PC-3 (cell line): Measurements from ENCODE around the gene CST6. TPM values are rescaled to one million over a fixed set of nuclear protein-coding genes. Genes with fewer than 3 reads are reported as not detected.

Experiments
- ATAC-seq: fragments of 200-7000 bp; cut with Tn5 transposase; 2 replicates; pipeline ENCODE4 v1.9.1; 2020; ENCODE audit warnings: mild to moderate bottlenecking, moderate library complexity
- BruUV-seq: library from RNA; stranded (reverse); fragments of 400-500 nt; replicated peaks from 2 replicates; lab custom pipeline; 2021; lab: Mats Ljungman, UMichigan
- CTCF ChIA-PET: fragments of 300-600 bp; sonication (Branson Sonifier 250); formaldehyde crosslinking; loops from one replicate; lab custom pipeline; 2022; ENCODE audit warnings: antibody characterized with exemption; lab: Charles Lee
- POLR2A ChIA-PET: fragments of 300-600 bp; sonication (Branson Sonifier 250); formaldehyde crosslinking; loops from one replicate; lab custom pipeline; 2022; ENCODE audit warnings: antibody characterized with exemption; ENCODE audit not compliant: unreplicated experiment; lab: Charles Lee
- DNase-seq: peaks from one replicate; pipeline ENCODE4 v3.0.0-alpha.2; 2015
- H2AFZ ChIP-seq: fragments of 300-600 bp; sonication (generic); 2 replicates; pipeline ENCODE4 v1.6.0; 2016; ENCODE audit warnings: antibody characterized with exemption, low read length
- H3F3A ChIP-seq: fragments of 300-600 bp; sonication (generic); one replicate; pipeline ENCODE4 v1.6.0; 2017; ENCODE audit warnings: antibody characterized with exemption, low read length, control low read depth, mild to moderate bottlenecking; ENCODE audit not compliant: unreplicated experiment
- H3K27ac ChIP-seq: fragments of 300-600 bp; sonication (generic); 2 replicates; pipeline ENCODE4 v1.5.1; 2016; ENCODE audit warnings: mild to moderate bottlenecking, low read length
- H3K27me3 ChIP-seq: fragments of 300-600 bp; sonication (generic); 2 replicates; pipeline ENCODE4 v1.6.1; 2016; ENCODE audit warnings: low read length, mixed read lengths
- H3K36me3 ChIP-seq: fragments of 300-600 bp; sonication (generic); 2 replicates; pipeline ENCODE4 v1.6.1; 2016; ENCODE audit warnings: low read depth, mixed run types, low read length, mixed read lengths
- H3K4me1 ChIP-seq: fragments of 300-600 bp; sonication (generic); 2 replicates; pipeline ENCODE4 v1.5.1; 2016; ENCODE audit warnings: low read length; ENCODE audit not compliant: insufficient read depth
- H3K4me2 ChIP-seq: fragments of 300-600 bp; sonication (generic); 2 replicates; pipeline ENCODE4 v1.6.0; 2016; ENCODE audit warnings: low read length
- H3K4me3 ChIP-seq: fragments of 300-600 bp; sonication (generic); 2 replicates; pipeline ENCODE4 v1.5.1; 2016; ENCODE audit warnings: mild to moderate bottlenecking, low read length, mixed read lengths
- H3K79me2 ChIP-seq: fragments of 300-600 bp; sonication (generic); 2 replicates; pipeline ENCODE4 v1.6.1; 2017; ENCODE audit warnings: low read length, mixed read lengths
- H3K9ac ChIP-seq: fragments of 300-600 bp; sonication (generic); 2 replicates; pipeline ENCODE4 v1.6.0; 2016; ENCODE audit warnings: mild to moderate bottlenecking, low read length
- H3K9me2 ChIP-seq: fragments of 300-600 bp; sonication (generic); replicated peaks from 2 replicates; pipeline ENCODE4 v1.6.1; 2016; ENCODE audit warnings: mixed run types, low read length, mixed read lengths
- H3K9me3 ChIP-seq: fragments of 300-600 bp; sonication (generic); 2 replicates; pipeline ENCODE4 v1.6.1; 2016; ENCODE audit warnings: low read length, mixed read lengths
- H4K20me1 ChIP-seq: fragments of 300-600 bp; sonication (generic); 2 replicates; pipeline ENCODE4 v1.6.1; 2016; ENCODE audit warnings: low read length, mixed read lengths
- EZH2 ChIP-seq: fragments of 300-600 bp; sonication (generic); IDR thresholded peaks from one replicate; pipeline ENCODE4 v1.6.1; 2017; ENCODE audit warnings: antibody characterized with exemption, mild to moderate bottlenecking, low read length; ENCODE audit not compliant: unreplicated experiment
- EZH2phosphoT487 ChIP-seq: fragments of 300-600 bp; sonication (generic); IDR thresholded peaks from 2 replicates; pipeline ENCODE4 v1.6.1; 2018; ENCODE audit warnings: mild to moderate bottlenecking, antibody characterized with exemption, low read length, borderline replicate concordance
- intact Hi-C: fragments of 100-400 bp; cut with micrococcal nuclease; formaldehyde crosslinking; loops from 2 replicates; pipeline ENCODE4 v1.9.0; 2023
- total RNA-seq: library from RNA; depleted of rRNA; stranded (reverse); fragments of >200 nt; gene quantifications from 2 replicates; pipeline ENCODE4 v1.2.3, GENCODE V29; 2014
- TF ChIP-seq, protein P1 (sequence below): fragments of 300-600 bp; sonication (generic); conservative IDR thresholded peaks from 2 replicates; pipeline ENCODE4 v1.5.1; 2017; ENCODE audit warnings: antibody characterized with exemption, low read depth, mild to moderate bottlenecking, low read length

The CST6 gene
- total RNA-seq, 1 experiment from 2014 or later = 84.2 TPM

DNA sequence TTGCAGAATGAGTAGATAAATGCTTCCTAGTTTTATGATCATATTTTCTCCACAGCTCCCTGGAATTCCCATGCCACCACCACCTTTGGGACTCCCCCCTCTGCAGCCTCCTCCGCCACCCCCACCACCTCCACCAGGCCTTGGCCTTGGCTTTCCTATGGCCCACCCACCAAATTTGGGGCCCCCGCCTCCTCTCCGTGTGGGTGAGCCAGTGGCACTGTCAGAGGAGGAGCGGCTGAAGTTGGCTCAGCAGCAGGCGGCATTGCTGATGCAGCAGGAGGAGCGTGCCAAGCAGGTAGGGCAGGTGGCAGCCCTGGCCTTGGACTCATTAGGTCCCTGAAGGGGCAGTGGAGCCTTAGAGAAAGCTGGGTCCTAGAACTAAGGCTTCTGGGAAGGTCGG lies 43.2 kb downstream of the CST6 start:
- no TSS peak for BruUV-seq
- Histone ChIP-seq H3K9me2 (no peaks in the 10 kb centered on the region), H4K20me1 (no peaks in the 10 kb centered on the region), H3K4me1 (peaks cover 18% of the 10 kb centered on the region), H3K9ac (no peak overlapping the region), H3K9me3 (no peaks in the 10 kb centered on the region), H3F3A (no peaks in the 10 kb centered on the region), H3K79me2 (peaks cover 37% of the 10 kb centered on the region), H3K36me3 (peaks cover 52% of the 10 kb centered on the region), H3K27me3 (no peaks in the 10 kb centered on the region), H3K27ac (no peak overlapping the region), H2AFZ (no peak overlapping the region), H3K4me2 (no peak overlapping the region), H3K4me3 (no peak overlapping the region)
- DNase-seq = no peak
- TF ChIP-seq EZH2 (no peak), EZH2phosphoT487 (no peak)
- TF ChIP-seq, protein P1, sequence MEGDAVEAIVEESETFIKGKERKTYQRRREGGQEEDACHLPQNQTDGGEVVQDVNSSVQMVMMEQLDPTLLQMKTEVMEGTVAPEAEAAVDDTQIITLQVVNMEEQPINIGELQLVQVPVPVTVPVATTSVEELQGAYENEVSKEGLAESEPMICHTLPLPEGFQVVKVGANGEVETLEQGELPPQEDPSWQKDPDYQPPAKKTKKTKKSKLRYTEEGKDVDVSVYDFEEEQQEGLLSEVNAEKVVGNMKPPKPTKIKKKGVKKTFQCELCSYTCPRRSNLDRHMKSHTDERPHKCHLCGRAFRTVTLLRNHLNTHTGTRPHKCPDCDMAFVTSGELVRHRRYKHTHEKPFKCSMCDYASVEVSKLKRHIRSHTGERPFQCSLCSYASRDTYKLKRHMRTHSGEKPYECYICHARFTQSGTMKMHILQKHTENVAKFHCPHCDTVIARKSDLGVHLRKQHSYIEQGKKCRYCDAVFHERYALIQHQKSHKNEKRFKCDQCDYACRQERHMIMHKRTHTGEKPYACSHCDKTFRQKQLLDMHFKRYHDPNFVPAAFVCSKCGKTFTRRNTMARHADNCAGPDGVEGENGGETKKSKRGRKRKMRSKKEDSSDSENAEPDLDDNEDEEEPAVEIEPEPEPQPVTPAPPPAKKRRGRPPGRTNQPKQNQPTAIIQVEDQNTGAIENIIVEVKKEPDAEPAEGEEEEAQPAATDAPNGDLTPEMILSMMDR = no peak
- no peak for ATAC-seq
- ChIA-PET CTCF (no interaction called here), POLR2A (no interaction called here)
- intact Hi-C loops = no loop called here

DNA sequence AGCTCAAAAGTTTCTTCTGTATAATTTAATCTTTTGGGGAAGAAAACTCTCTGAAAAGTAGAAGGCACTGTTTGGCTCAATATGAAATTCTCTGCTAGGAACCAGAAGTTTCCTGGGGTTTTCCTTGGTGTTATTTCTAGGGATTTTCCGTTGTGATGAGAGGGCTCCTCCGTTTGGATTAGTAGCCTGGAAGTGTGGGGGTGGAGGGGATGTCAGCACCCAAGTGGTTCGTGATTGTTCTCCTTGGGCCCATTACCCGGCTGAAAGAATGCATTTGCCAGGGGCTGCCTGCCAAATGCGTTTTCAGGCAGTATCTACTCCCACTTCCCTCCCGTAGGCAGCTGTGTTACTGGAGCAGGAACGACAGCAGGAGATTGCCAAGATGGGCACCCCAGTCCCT lies 44.7 kb downstream of the CST6 start:
- H3K36me3 ChIP-seq = peaks cover 67% of the 10 kb centered on the region
- H3K4me2 ChIP-seq = no peak overlapping the region
- BruUV-seq = no TSS peak

More for the DNA sequence above, 44.7 kb downstream of the CST6 start:
- Histone ChIP-seq H2AFZ (no peak overlapping the region), H3F3A (no peaks in the 10 kb centered on the region), H3K9me2 (no peaks in the 10 kb centered on the region), H3K4me3 (no peak overlapping the region), H3K27me3 (no peaks in the 10 kb centered on the region), H3K9me3 (no peaks in the 10 kb centered on the region), H3K9ac (no peak overlapping the region), H4K20me1 (no peaks in the 10 kb centered on the region), H3K79me2 (peaks cover 37% of the 10 kb centered on the region), H3K27ac (no peak overlapping the region), H3K4me1 (peaks cover 8% of the 10 kb centered on the region)
- TF ChIP-seq EZH2 (no peak), EZH2phosphoT487 (no peak)
- TF ChIP-seq, protein P1 = no peak
- ATAC-seq (no peak), DNase-seq (no peak)
- ChIA-PET POLR2A (no interaction called here), CTCF (no interaction called here)
- intact Hi-C loops = no loop called here
